ENCODE measurements around the gene HABP4. TPM values are rescaled to one million over a fixed set of nuclear protein-coding genes. Genes with fewer than 3 reads are reported as not detected.

Gene HABP4
- total and polyA plus RNA-seq, 9 of the 15 experiments (the other 6 are each of a cell fraction or from before 2014, with no cell fraction given), result 0.38 to 2.4 (median 1.9) TPM

DNA sequence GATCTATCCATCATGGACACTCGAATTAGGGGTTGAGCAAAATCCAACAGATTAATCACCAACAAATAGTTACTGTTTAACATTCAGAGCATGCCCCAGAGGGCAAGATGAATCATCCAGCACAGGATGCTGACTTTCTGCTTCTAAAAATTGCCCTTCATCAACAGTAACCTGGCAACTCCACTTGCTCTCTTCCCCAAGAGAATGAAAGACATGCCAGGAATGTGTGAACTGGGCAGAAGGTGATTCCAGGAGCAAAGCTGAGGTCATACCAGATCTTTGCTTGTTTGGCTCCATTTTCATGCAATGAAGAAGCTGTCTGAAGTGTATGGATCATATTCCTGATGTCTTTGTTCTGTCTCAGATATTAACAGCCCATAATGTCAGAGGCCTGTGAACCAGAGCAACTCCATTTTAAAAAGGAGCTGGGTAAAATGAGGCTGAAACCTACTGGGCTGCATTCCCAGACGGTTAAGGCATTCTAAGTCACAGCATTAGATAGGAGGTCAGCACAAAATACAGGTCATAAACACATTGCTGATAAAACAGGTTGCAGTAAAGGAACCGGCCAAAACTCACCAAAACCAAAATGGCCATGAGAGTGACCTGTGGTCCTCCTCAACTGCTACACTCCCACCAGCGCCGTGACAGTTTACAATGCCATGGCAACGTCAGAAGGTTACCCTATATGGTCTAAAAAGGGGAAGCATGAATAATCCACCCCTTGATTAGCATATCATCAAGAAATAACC lies 29.3 kb upstream of the HABP4 start (continued):
- TF ChIP-seq ZKSCAN8 (CRISPR knock-in tag; IDR thresholded peaks at IDR 0.05), result peak; percentile 97
- TF ChIP-seq IRF9 (tag; IDR thresholded peaks at IDR 0.05), result peak; percentile 99
- TF ChIP-seq POLR2AphosphoS5 (IDR thresholded peaks at IDR 0.05; ENCODE audit: control insufficient read depth, insufficient read depth, low read depth, low read length), result no peak
- TF ChIP-seq BRF1 (IDR thresholded peaks at IDR 0.05; ENCODE audit: borderline replicate concordance, extremely low read depth, insufficient read length), result no peak
- peak; percentile 92 for TF ChIP-seq STAT5B (CRISPR knock-in tag; IDR thresholded peaks at IDR 0.05)
- no peak for TF ChIP-seq XRCC4 (IDR thresholded peaks at IDR 0.05; ENCODE audit: extremely low read depth, insufficient read depth, insufficient read length)
- no peak for TF ChIP-seq ATF7 (IDR thresholded peaks at IDR 0.05)
- no peak for TF ChIP-seq ARID2 (IDR thresholded peaks at IDR 0.05)
- no peak for TF ChIP-seq U2AF2 (optimal IDR thresholded peaks at IDR 0.05; ENCODE audit: low read depth, low read length)
- peak; percentile 11 for TF ChIP-seq POLR2B (IDR thresholded peaks at IDR 0.05; ENCODE audit: low read depth, partially characterized antibody)
- TF ChIP-seq CEBPB (tag; IDR thresholded peaks at IDR 0.05), result peak; percentile 61; the same call in 1 of the 2 replicates
- TF ChIP-seq SMAD2 (IDR thresholded peaks at IDR 0.05; ENCODE audit: low read depth, low read length), result no peak
- no peak for TF ChIP-seq CBX2 (IDR thresholded peaks at IDR 0.05; ENCODE audit: insufficient read depth, low read length, poor library complexity, severe bottlenecking)
- TF ChIP-seq SMARCB1 (IDR thresholded peaks at IDR 0.05; ENCODE audit: insufficient read length, low read depth), result no peak
- TF ChIP-seq NFIC (IDR thresholded peaks at IDR 0.05), result no peak
- no peak for TF ChIP-seq GTF3C2 (IDR thresholded peaks at IDR 0.05; ENCODE audit: borderline replicate concordance, extremely low read depth, insufficient read length)
- TF ChIP-seq PTBP1 (IDR thresholded peaks at IDR 0.05; ENCODE audit: low read depth, low read length), result no peak
- TF ChIP-seq THAP7 (CRISPR knock-in tag; IDR thresholded peaks at IDR 0.05), result no peak
- TF ChIP-seq, protein P1, sequence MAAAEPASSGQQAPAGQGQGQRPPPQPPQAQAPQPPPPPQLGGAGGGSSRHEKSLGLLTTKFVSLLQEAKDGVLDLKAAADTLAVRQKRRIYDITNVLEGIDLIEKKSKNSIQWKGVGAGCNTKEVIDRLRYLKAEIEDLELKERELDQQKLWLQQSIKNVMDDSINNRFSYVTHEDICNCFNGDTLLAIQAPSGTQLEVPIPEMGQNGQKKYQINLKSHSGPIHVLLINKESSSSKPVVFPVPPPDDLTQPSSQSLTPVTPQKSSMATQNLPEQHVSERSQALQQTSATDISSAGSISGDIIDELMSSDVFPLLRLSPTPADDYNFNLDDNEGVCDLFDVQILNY (CRISPR knock-in tag; IDR thresholded peaks at IDR 0.05), result no peak
- no peak for TF ChIP-seq SRSF9 (IDR thresholded peaks at IDR 0.05; ENCODE audit: borderline replicate concordance, low read depth, low read length)
- TF ChIP-seq THRAP3 (IDR thresholded peaks at IDR 0.05; ENCODE audit: borderline replicate concordance), result no peak
- TF ChIP-seq NR2F6 (CRISPR knock-in tag; IDR thresholded peaks at IDR 0.05), result peak; percentile 88; the same call in 1 of the 2 replicates
- peak; percentile 97 for TF ChIP-seq HIVEP1 (CRISPR knock-in tag; IDR thresholded peaks at IDR 0.05)
